Posterior cingulate gyrus (tissue), 11 donors: Measurements from ENCODE around the gene ALDOC.
"Not testable (repeated sequence)": the region's sequence is repeated elsewhere in the genome, so short reads cannot be mapped to it uniquely, and the experiment has no call there.

Source experiments
- DNase-seq, 10 donors: peaks; one replicate each; pipeline versions ENCODE4 v3.0.0 to v3.0.0-alpha.2; 2020 to 2021; ENCODE audit warnings: mixed read lengths in 3 of 10
- intact Hi-C: fragments of 100-400 bp; cut with DNase I; formaldehyde crosslinking; loops from one replicate; pipeline ENCODE4 v1.15.1; 2023

The ALDOC gene

GRCh38 chr17:28576758-28577465 lies at the start of gene ALDOC:
Gene ALDOC (minus strand): TSS chr17:28576895. CDS start chr17:28575532, 1,363 bp downstream.
- peak; percentile 93 to 100 (median 98) for DNase-seq
- intact Hi-C loops: no loop called here

- intact Hi-C loops: no loop called here
- DNase-seq: no peak
Observed at GRCh38 chr17:28624148-28624547, 47.5 kb upstream of the ALDOC start.

GRCh38 chr17:28623696-28624095 lies 47.0 kb upstream of the ALDOC start:
- peak in 1 of 10 donors; percentile 65 for DNase-seq
- intact Hi-C loops: no loop called here

GRCh38 chr17:28622186-28622585 lies 45.5 kb upstream of the ALDOC start:
- intact Hi-C loops: no loop called here
- DNase-seq: no peak

GRCh38 chr17:28620010-28620409 lies 43.3 kb upstream of the ALDOC start:
- no peak for DNase-seq
- intact Hi-C loops: no loop called here

- DNase-seq: no peak
- intact Hi-C loops: no loop called here
Observed at GRCh38 chr17:28618464-28618863, 41.8 kb upstream of the ALDOC start.

GRCh38 chr17:28616281-28616680 lies 39.6 kb upstream of the ALDOC start:
- intact Hi-C loops: no loop called here
- DNase-seq: no peak

- intact Hi-C loops: no loop called here
- DNase-seq: no peak
Observed at GRCh38 chr17:28615260-28615940, 38.7 kb upstream of the ALDOC start.

GRCh38 chr17:28613931-28614381 lies 37.3 kb upstream of the ALDOC start, which contains the start of gene RSKR:
Gene RSKR (minus strand): TSS chr17:28614185. CDS start chr17:28614161, 24 bp downstream.
- intact Hi-C loops: loop anchor here (1.0 to 2.0 kb wide), 2 partner anchors 66 to 119 kb away; no protein-coding TSS in a partner anchor
- DNase-seq: peak in 8 of 10 donors; percentile 53 to 95 (median 68)

- intact Hi-C loops: loop anchor here (1.0 to 2.0 kb wide), 2 partner anchors 65 to 118 kb away; no protein-coding TSS in a partner anchor
- peak in 3 of 10 donors; percentile 45 to 47 (median 45) for DNase-seq
Observed at GRCh38 chr17:28612936-28613872, 36.5 kb upstream of the ALDOC start.

- intact Hi-C loops: loop anchor here (2.0 kb wide), 1 partner anchor 118 kb away; no protein-coding TSS in a partner anchor
- no peak for DNase-seq
Observed at GRCh38 chr17:28612531-28612930, 35.8 kb upstream of the ALDOC start.

- DNase-seq: no peak
- intact Hi-C loops: no loop called here
Observed at GRCh38 chr17:28610376-28610775, 33.7 kb upstream of the ALDOC start.

GRCh38 chr17:28604031-28604430 lies 27.3 kb upstream of the ALDOC start:
- intact Hi-C loops, DNase-seq: not testable (repeated sequence)

GRCh38 chr17:28599311-28600184 lies 22.9 kb upstream of the ALDOC start:
- DNase-seq: peak in 7 of 10 donors; percentile 21 to 89 (median 63)

GRCh38 chr17:28598799-28599310 lies 22.2 kb upstream of the ALDOC start, which contains the start of gene SPAG5:
Gene SPAG5 (minus strand): TSS chr17:28599025. CDS start chr17:28598946, 79 bp downstream.
- intact Hi-C loops: no loop called here
- peak; percentile 77 to 99 (median 90) for DNase-seq

More at GRCh38 chr17:28599311-28600184, 22.9 kb upstream of the ALDOC start:
- intact Hi-C loops: no loop called here

- intact Hi-C loops: no loop called here
- DNase-seq: no peak
Observed at GRCh38 chr17:28598389-28598788, 21.7 kb upstream of the ALDOC start.

- intact Hi-C loops: no loop called here
Observed at GRCh38 chr17:28597606-28598383, 21.1 kb upstream of the ALDOC start.

GRCh38 chr17:28592260-28592659 lies 15.6 kb upstream of the ALDOC start:
- intact Hi-C loops: no loop called here
- no peak for DNase-seq

More at GRCh38 chr17:28597606-28598383, 21.1 kb upstream of the ALDOC start:
- DNase-seq: no peak
